ENCODE results near the gene SKA3. TPM values are rescaled to one million over a fixed set of nuclear protein-coding genes. Genes with fewer than 3 reads are reported as not detected.

The SKA3 gene
- total RNA-seq, 1 experiment from 2014 or later = 61.8 TPM

GRCh38 chr13:21181671-21182070, 5.3 kb upstream of the SKA3 start:
- no peak overlapping the region for H3K9ac ChIP-seq (ENCODE audit: extremely low read depth, insufficient read length, low read length)
- TF ChIP-seq CTCF (conservative IDR thresholded peaks at IDR 0.05) = no peak

More at GRCh38 chr13:21181671-21182070, 5.3 kb upstream of the SKA3 start:
- no CpG with 5 or more reads among the region's 2 CpGs for WGBS (ENCODE audit: extremely low coverage, insufficient read length, low lambda C conversion rate)
- no peaks in the 10 kb centered on the region; the same call in 1 of the 2 replicates for H3K4me1 ChIP-seq (ENCODE audit: insufficient read depth, low read length)
- H3K9me3 ChIP-seq (ENCODE audit: control insufficient read depth, low read depth, low read length) = no peaks in the 10 kb centered on the region
- H3K36me3 Mint-ChIP-seq (ENCODE audit: insufficient read depth in 1 of 3, low read depth in 3 of 3) = peaks cover 17 to 26% (median 25%) of the 10 kb centered on the region in 3 experiments
- H3K27me3 Mint-ChIP-seq (ENCODE audit: low read depth) = no peaks in the 10 kb centered on the region
- H2BK15ac ChIP-seq (ENCODE audit: low read depth, low read length) = no peak overlapping the region
- no peak overlapping the region for H3K56ac ChIP-seq (ENCODE audit: insufficient read length, low read depth, low read length)
- H3K27ac Mint-ChIP-seq = no peak overlapping the region
- H3K23me2 ChIP-seq (ENCODE audit: insufficient read length, low read depth, low read length, poor library complexity, severe bottlenecking) = no peaks in the 10 kb centered on the region
- H3K23ac ChIP-seq (ENCODE audit: insufficient read length, low read depth, low read length) = no peak overlapping the region
- peaks cover 4% of the 10 kb centered on the region for H3K79me1 ChIP-seq (ENCODE audit: insufficient read depth, low read depth, low read length, poor library complexity, severe bottlenecking)
- H4K8ac ChIP-seq (replicated peaks; ENCODE audit: insufficient read length, low read depth, low read length) = no peak overlapping the region
- H3T11ph ChIP-seq (ENCODE audit: low read length) = no peak overlapping the region
- peaks cover 2 to 13% of the 10 kb centered on the region in 2 experiments; a peak in 3 of 4 replicates for H3K4me1 Mint-ChIP-seq
- H4K91ac ChIP-seq (ENCODE audit: insufficient read length, low read depth, low read length) = no peak overlapping the region
- H2BK20ac ChIP-seq (ENCODE audit: low read depth, low read length, poor library complexity, severe bottlenecking) = no peak overlapping the region
- H3K4ac ChIP-seq (ENCODE audit: low read depth, low read length) = no peak overlapping the region
- no peak overlapping the region for H2BK120ac ChIP-seq (ENCODE audit: low read depth, low read length, poor library complexity, severe bottlenecking)
- H2AK5ac ChIP-seq (ENCODE audit: insufficient read length, low read length) = no peak overlapping the region
- H3K9me3 Mint-ChIP-seq = peaks cover 19 to 34% of the 10 kb centered on the region in 2 experiments; a peak in 4 of 5 replicates
- no peak overlapping the region for H3K18ac ChIP-seq (ENCODE audit: insufficient read length, low read depth, low read length)
- H2AFZ ChIP-seq (ENCODE audit: low read length) = no peak overlapping the region
- no peak overlapping the region for H3K27ac ChIP-seq (ENCODE audit: insufficient read length, low read depth, low read length)
- H3K4me3 Mint-ChIP-seq = no peak overlapping the region
- H3K4me2 ChIP-seq (ENCODE audit: insufficient read depth, insufficient read length, low read length) = no peak overlapping the region
- H2BK12ac ChIP-seq (ENCODE audit: insufficient read length, low read depth, low read length) = no peak overlapping the region
- H4K20me1 ChIP-seq (ENCODE audit: control insufficient read depth, insufficient read depth, insufficient read length) = no peaks in the 10 kb centered on the region
- peaks cover 4% of the 10 kb centered on the region; the same call in 1 of the 2 replicates for H3K79me2 ChIP-seq (ENCODE audit: insufficient read depth, low read length)
- H3K14ac ChIP-seq (ENCODE audit: insufficient read depth, low read length) = no peak overlapping the region
- no peak overlapping the region for H4K5ac ChIP-seq (ENCODE audit: insufficient read length, low read depth, low read length)
- DNase-seq = no peak
- no peaks in the 10 kb centered on the region for H3K27me3 ChIP-seq (ENCODE audit: insufficient read depth, low read length)
- no peak overlapping the region for H2BK5ac ChIP-seq (ENCODE audit: insufficient read length, low read length)
